ENCODE data around the gene CISD2. TPM values are rescaled to one million over a fixed set of nuclear protein-coding genes. Genes with fewer than 3 reads are reported as not detected.

Gene CISD2
- total RNA-seq, 3 donors from 2014 or later (not counting 1 experiment from before 2014, with no cell fraction given) = 11.2 to 13.8 (median 13.5) TPM

- WGBS (ENCODE audit: insufficient coverage) = no CpG with 5 or more reads among the region's 2 CpGs
These were observed 18.4 kb upstream of the CISD2 start for GRCh38 chr4:102850370-102850769.

GRCh38 chr4:102858828-102859464, 9.8 kb upstream of the CISD2 start:
- no peak overlapping the region for H3K27ac ChIP-seq (ENCODE audit: low read length)

More at GRCh38 chr4:102850370-102850769, 18.4 kb upstream of the CISD2 start:
- Histone ChIP-seq H3K27ac (ENCODE audit: low read length) (no peak overlapping the region), H3K4me1 (ENCODE audit: control insufficient read depth, insufficient read depth, low read length) (no peaks in the 10 kb centered on the region), H3K27me3 (ENCODE audit: control insufficient read depth, insufficient read depth, low read length) (no peaks in the 10 kb centered on the region), H3K9me3 (ENCODE audit: control insufficient read depth, insufficient read depth, low read length) (no peaks in the 10 kb centered on the region), H3K4me3 (ENCODE audit: low read length) (no peak overlapping the region), H3K36me3 (ENCODE audit: control insufficient read depth, insufficient read depth, low read length) (no peaks in the 10 kb centered on the region)
- no peaks in the 10 kb centered on the region for H3K27me3 Mint-ChIP-seq (ENCODE audit: low read depth in 2 of 2)
- no peaks in the 10 kb centered on the region for H3K9me3 Mint-ChIP-seq
- no peak for DNase-seq
- no peaks in the 10 kb centered on the region for H3K36me3 Mint-ChIP-seq
- no peak overlapping the region for H3K27ac Mint-ChIP-seq
- intact Hi-C loops (cut with micrococcal nuclease) = no loop called here
- no peak for ATAC-seq
- H3K4me3 Mint-ChIP-seq = no peak overlapping the region
- peaks cover 0 to 5% of the 10 kb centered on the region in 2 donors for H3K4me1 Mint-ChIP-seq
- no peak for TF ChIP-seq CTCF (IDR thresholded peaks at IDR 0.05)

GRCh38 chr4:102860611-102861324, 8.0 kb upstream of the CISD2 start:
- H3K4me3 ChIP-seq (ENCODE audit: low read length) = no peak overlapping the region
- no peaks in the 10 kb centered on the region for H3K9me3 ChIP-seq (ENCODE audit: control insufficient read depth, insufficient read depth, low read length)
- no peak overlapping the region for H3K27ac ChIP-seq (ENCODE audit: low read length)
- no peak overlapping the region for H3K4me3 Mint-ChIP-seq
- H3K27me3 Mint-ChIP-seq (ENCODE audit: low read depth in 2 of 2) = no peaks in the 10 kb centered on the region
- H3K27ac Mint-ChIP-seq = no peak overlapping the region
- H3K36me3 Mint-ChIP-seq = peaks cover 16% of the 10 kb centered on the region
- H3K4me1 Mint-ChIP-seq = peaks cover 5 to 7% of the 10 kb centered on the region in 2 donors
- WGBS (ENCODE audit: insufficient coverage) = 93% methylated on average over 2 of the region's 2 CpGs
- DNase-seq = no peak
- peaks cover 8 to 11% of the 10 kb centered on the region in 2 donors for H3K9me3 Mint-ChIP-seq
- H3K36me3 ChIP-seq (ENCODE audit: control insufficient read depth, insufficient read depth, low read length) = no peaks in the 10 kb centered on the region
- intact Hi-C loops (cut with micrococcal nuclease) = no loop called here
- no peaks in the 10 kb centered on the region for H3K4me1 ChIP-seq (ENCODE audit: control insufficient read depth, insufficient read depth, low read length)
- TF ChIP-seq CTCF (IDR thresholded peaks at IDR 0.05) = no peak
- no peaks in the 10 kb centered on the region for H3K27me3 ChIP-seq (ENCODE audit: control insufficient read depth, insufficient read depth, low read length)
- ATAC-seq = no peak

More at GRCh38 chr4:102858828-102859464, 9.8 kb upstream of the CISD2 start:
- H3K36me3 ChIP-seq (ENCODE audit: control insufficient read depth, insufficient read depth, low read length) = no peaks in the 10 kb centered on the region
- Mint-ChIP-seq H3K27me3 (ENCODE audit: low read depth in 2 of 2) (no peaks in the 10 kb centered on the region), H3K27ac (no peak overlapping the region), H3K9me3 (peaks cover 8 to 11% of the 10 kb centered on the region in 2 donors), H3K4me3 (no peak overlapping the region), H3K36me3 (peaks cover 16% of the 10 kb centered on the region), H3K4me1 (no peaks in the 10 kb centered on the region)
- no peaks in the 10 kb centered on the region for H3K9me3 ChIP-seq (ENCODE audit: control insufficient read depth, insufficient read depth, low read length)
- H3K4me1 ChIP-seq (ENCODE audit: control insufficient read depth, insufficient read depth, low read length) = no peaks in the 10 kb centered on the region
- H3K27me3 ChIP-seq (ENCODE audit: control insufficient read depth, insufficient read depth, low read length) = no peaks in the 10 kb centered on the region
- H3K4me3 ChIP-seq (ENCODE audit: low read length) = no peak overlapping the region
- no CpG with 5 or more reads among the region's 2 CpGs for WGBS (ENCODE audit: insufficient coverage)
- no peak for TF ChIP-seq CTCF (IDR thresholded peaks at IDR 0.05)
- DNase-seq (no peak), ATAC-seq (no peak)
- intact Hi-C loops (cut with micrococcal nuclease) = no loop called here

Data from natural killer cell (primary cell).